ENCODE results near the gene SYNDIG1. TPM values are rescaled to one million over a fixed set of nuclear protein-coding genes. Genes with fewer than 3 reads are reported as not detected.

SYNDIG1 gene
- total and polyA plus RNA-seq, 2 donors (not counting 1 experiment from before 2014, with no cell fraction given) = not detected

DNA sequence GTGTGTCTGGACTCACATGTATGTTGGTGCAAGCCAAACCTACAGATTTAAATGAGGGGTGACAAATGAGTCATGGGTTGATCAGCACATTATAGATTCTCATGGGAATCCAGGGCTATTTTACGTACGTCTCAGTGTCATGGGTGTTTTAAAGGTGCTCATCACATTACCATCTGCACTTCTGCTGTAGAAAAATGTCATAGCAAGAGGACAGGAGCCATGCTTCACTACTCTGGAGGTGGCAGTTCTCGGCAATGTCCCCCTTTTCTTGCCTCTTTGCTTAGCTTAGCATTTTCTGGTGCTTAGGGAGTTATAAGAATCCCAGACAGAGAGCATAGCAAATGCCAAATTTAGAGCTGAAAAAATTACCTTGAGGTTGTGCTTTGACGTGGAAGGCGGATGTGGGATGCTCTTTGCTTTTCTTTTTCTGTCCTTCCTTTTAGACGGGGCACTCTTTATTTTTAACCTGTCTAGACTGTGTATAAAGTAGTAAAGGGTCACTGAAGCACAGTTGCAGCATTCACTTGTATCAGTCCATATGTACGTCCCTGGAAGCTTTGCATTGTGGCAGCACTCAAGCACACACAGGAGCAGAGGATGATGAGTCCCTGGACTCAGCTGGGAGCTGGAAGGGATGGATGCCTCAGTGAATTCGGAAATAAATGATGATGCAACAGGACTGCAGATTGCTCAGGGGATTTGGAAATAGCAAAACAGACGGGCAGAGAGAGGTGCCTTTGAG is 139.7 kb downstream of the SYNDIG1 start:
- ChIA-PET POLR2A (interaction anchor here (1.6 kb wide), 1 partner anchor 10 kb away, joined by 5 read pairs; no protein-coding TSS in a partner anchor), CTCF (interaction anchor here (1.3 kb wide), 1 partner anchor 10 kb away, joined by 5 read pairs; no protein-coding TSS in a partner anchor)
- ATAC-seq (ENCODE audit: low read depth) (peak; percentile 64), DNase-seq (peak; percentile 13)
- TF ChIP-seq, protein P1, sequence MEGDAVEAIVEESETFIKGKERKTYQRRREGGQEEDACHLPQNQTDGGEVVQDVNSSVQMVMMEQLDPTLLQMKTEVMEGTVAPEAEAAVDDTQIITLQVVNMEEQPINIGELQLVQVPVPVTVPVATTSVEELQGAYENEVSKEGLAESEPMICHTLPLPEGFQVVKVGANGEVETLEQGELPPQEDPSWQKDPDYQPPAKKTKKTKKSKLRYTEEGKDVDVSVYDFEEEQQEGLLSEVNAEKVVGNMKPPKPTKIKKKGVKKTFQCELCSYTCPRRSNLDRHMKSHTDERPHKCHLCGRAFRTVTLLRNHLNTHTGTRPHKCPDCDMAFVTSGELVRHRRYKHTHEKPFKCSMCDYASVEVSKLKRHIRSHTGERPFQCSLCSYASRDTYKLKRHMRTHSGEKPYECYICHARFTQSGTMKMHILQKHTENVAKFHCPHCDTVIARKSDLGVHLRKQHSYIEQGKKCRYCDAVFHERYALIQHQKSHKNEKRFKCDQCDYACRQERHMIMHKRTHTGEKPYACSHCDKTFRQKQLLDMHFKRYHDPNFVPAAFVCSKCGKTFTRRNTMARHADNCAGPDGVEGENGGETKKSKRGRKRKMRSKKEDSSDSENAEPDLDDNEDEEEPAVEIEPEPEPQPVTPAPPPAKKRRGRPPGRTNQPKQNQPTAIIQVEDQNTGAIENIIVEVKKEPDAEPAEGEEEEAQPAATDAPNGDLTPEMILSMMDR (IDR thresholded peaks at IDR 0.05) = no peak
- no peak for TF ChIP-seq EZH2 (IDR thresholded peaks at IDR 0.05; ENCODE audit: borderline replicate concordance, insufficient read depth, low read depth, low read length, poor library complexity, severe bottlenecking)
- 69% methylated on average over 6 of the region's 9 CpGs for WGBS (ENCODE audit: insufficient coverage)
- no peak overlapping the region for H3K4me2 ChIP-seq (replicated peaks; ENCODE audit: low read depth, low read length, poor library complexity, severe bottlenecking)
- H3K36me3 ChIP-seq (replicated peaks in 1 of 2; ENCODE audit: control extremely low read depth in 1 of 2, control insufficient read depth in 1 of 2, extremely low read depth in 1 of 2, insufficient read depth in 2 of 2, low read length in 1 of 2) = no peaks in the 10 kb centered on the region
- H3K4me1 ChIP-seq (ENCODE audit: control insufficient read depth in 2 of 2, insufficient read depth in 2 of 2, low read length in 2 of 2) = peaks cover 2 to 17% of the 10 kb centered on the region in 2 donors
- H3K9me3 ChIP-seq (ENCODE audit: control extremely low read depth in 1 of 3, control insufficient read depth in 2 of 3, insufficient read depth in 1 of 3, low read length in 2 of 3) = no peaks in the 10 kb centered on the region
- no peaks in the 10 kb centered on the region for H3K79me2 ChIP-seq (ENCODE audit: control insufficient read depth, insufficient read depth, low read length)
- Mint-ChIP-seq H3K27ac (peak overlapping the region; percentile 21), H3K4me3 (peak overlapping the region; percentile 48), H3K9me3 (ENCODE audit: insufficient read depth) (no peaks in the 10 kb centered on the region), H3K27me3 (no peaks in the 10 kb centered on the region), H3K4me1 (peaks cover 21% of the 10 kb centered on the region)
- no peak overlapping the region for H3K9ac ChIP-seq (ENCODE audit: low read length)
- no peak overlapping the region for H2AFZ ChIP-seq (ENCODE audit: insufficient read depth, low read depth, low read length, poor library complexity, severe bottlenecking)
- H3K27ac ChIP-seq (ENCODE audit: low read length in 2 of 2) = no peak overlapping the region
- intact Hi-C loops (cut with micrococcal nuclease) = no loop called here
- H4K20me1 ChIP-seq (ENCODE audit: control insufficient read depth, insufficient read depth, low read length, poor library complexity, severe bottlenecking) = no peaks in the 10 kb centered on the region
- H3K27me3 ChIP-seq (replicated peaks in 1 of 4; ENCODE audit: control extremely low read depth in 1 of 4, control insufficient read depth in 3 of 4, insufficient read depth in 4 of 4, low read length in 3 of 4) = no peaks in the 10 kb centered on the region
- H3K4me3 ChIP-seq (ENCODE audit: control extremely low read depth in 1 of 5, extremely low read depth in 1 of 5, insufficient read depth in 1 of 5, low read depth in 2 of 5, low read length in 4 of 5) = no peak overlapping the region

DNA sequence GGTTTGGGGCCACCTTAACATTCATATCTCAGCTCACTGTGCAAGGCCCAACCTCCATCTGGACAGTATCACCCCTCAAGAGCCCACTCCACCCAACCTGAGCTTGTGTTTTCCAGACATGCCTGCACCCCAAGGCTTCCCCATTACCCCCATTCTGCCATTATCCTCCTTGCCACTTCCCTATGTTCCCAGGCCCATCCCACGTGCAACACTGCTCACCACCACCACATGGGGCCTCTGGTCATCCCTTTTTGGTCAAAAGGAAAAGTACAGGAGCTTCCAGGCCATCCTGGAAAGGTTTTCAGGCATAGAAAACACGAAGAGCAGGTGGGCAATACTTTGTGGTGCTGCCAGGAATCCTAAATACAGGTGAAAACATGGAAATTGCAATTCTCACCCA is 140.3 kb downstream of the SYNDIG1 start:
- Histone ChIP-seq H3K27ac (ENCODE audit: low read length in 2 of 2) (no peak overlapping the region), H3K36me3 (replicated peaks in 1 of 2; ENCODE audit: control extremely low read depth in 1 of 2, control insufficient read depth in 1 of 2, extremely low read depth in 1 of 2, insufficient read depth in 2 of 2, low read length in 1 of 2) (no peaks in the 10 kb centered on the region), H3K27me3 (replicated peaks in 1 of 4; ENCODE audit: control extremely low read depth in 1 of 4, control insufficient read depth in 3 of 4, insufficient read depth in 4 of 4, low read length in 3 of 4) (no peaks in the 10 kb centered on the region), H3K9ac (ENCODE audit: low read length) (no peak overlapping the region), H3K4me1 (ENCODE audit: control insufficient read depth in 2 of 2, insufficient read depth in 2 of 2, low read length in 2 of 2) (peaks cover 2 to 17% of the 10 kb centered on the region in 2 donors), H3K4me3 (ENCODE audit: control extremely low read depth in 1 of 5, extremely low read depth in 1 of 5, insufficient read depth in 1 of 5, low read depth in 2 of 5, low read length in 4 of 5) (no peak overlapping the region), H3K9me3 (ENCODE audit: control extremely low read depth in 1 of 3, control insufficient read depth in 2 of 3, insufficient read depth in 1 of 3, low read length in 2 of 3) (no peaks in the 10 kb centered on the region), H3K79me2 (ENCODE audit: control insufficient read depth, insufficient read depth, low read length) (no peaks in the 10 kb centered on the region), H3K4me2 (replicated peaks; ENCODE audit: low read depth, low read length, poor library complexity, severe bottlenecking) (no peak overlapping the region), H4K20me1 (ENCODE audit: control insufficient read depth, insufficient read depth, low read length, poor library complexity, severe bottlenecking) (no peaks in the 10 kb centered on the region), H2AFZ (ENCODE audit: insufficient read depth, low read depth, low read length, poor library complexity, severe bottlenecking) (no peak overlapping the region)
- Mint-ChIP-seq H3K27me3 (no peaks in the 10 kb centered on the region), H3K4me1 (peaks cover 21% of the 10 kb centered on the region), H3K9me3 (ENCODE audit: insufficient read depth) (no peaks in the 10 kb centered on the region), H3K27ac (no peak overlapping the region), H3K4me3 (no peak overlapping the region)
- CTCF ChIA-PET = interaction anchor here (1.3 kb wide), 1 partner anchor 10 kb away, joined by 5 read pairs; no protein-coding TSS in a partner anchor
- WGBS (ENCODE audit: insufficient coverage) = 50% methylated on average over 1 of the region's 2 CpGs
- intact Hi-C loops (cut with micrococcal nuclease) = no loop called here
- TF ChIP-seq, protein P1 (IDR thresholded peaks at IDR 0.05) = no peak
- no peak for TF ChIP-seq EZH2 (IDR thresholded peaks at IDR 0.05; ENCODE audit: borderline replicate concordance, insufficient read depth, low read depth, low read length, poor library complexity, severe bottlenecking)
- POLR2A ChIA-PET = interaction anchor here (1.6 kb wide), 1 partner anchor 10 kb away, joined by 5 read pairs; no protein-coding TSS in a partner anchor
- ATAC-seq (ENCODE audit: low read depth) (no peak), DNase-seq (no peak)
